ENCODE results near the gene ARF3. TPM values are rescaled to one million over a fixed set of nuclear protein-coding genes. Genes with fewer than 3 reads are reported as not detected.

ARF3 gene
- total and polyA plus RNA-seq, 2 of the 13 experiments (the other 11 are each of a cell fraction or from before 2014, with no cell fraction given) = 53.8 to 57.9 TPM

DNA sequence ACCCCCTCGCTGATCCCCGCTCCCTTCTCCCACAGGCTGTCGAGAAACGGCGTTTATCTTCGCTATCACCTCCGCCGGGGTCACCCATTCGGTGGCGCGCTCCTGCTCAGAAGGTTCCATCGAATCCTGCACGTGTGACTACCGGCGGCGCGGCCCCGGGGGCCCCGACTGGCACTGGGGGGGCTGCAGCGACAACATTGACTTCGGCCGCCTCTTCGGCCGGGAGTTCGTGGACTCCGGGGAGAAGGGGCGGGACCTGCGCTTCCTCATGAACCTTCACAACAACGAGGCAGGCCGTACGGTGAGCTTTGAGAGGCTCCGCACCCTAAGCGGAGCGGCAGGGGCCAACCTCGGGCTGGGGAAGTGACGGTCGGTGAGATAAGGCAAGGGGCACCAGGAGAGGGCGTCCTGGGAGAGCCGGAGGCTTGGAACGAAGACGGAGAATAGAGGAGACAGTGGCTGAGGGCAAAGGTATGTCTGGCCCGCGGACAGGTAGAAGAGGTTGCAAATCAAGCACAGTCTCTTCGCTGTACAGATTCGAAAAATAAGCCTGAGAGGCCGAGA is 23.2 kb upstream of the ARF3 start (continued):
- TF ChIP-seq, protein P1, sequence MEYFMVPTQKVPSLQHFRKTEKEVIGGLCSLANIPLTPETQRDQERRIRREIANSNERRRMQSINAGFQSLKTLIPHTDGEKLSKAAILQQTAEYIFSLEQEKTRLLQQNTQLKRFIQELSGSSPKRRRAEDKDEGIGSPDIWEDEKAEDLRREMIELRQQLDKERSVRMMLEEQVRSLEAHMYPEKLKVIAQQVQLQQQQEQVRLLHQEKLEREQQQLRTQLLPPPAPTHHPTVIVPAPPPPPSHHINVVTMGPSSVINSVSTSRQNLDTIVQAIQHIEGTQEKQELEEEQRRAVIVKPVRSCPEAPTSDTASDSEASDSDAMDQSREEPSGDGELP (IDR thresholded peaks at IDR 0.05; ENCODE audit: borderline replicate concordance, low read depth) = no peak
- TF ChIP-seq TFDP1 (CRISPR knock-in tag; IDR thresholded peaks at IDR 0.05; ENCODE audit: borderline replicate concordance) = peak; percentile 37; the same call in 1 of the 2 replicates
- TF ChIP-seq NFIB (CRISPR knock-in tag; IDR thresholded peaks at IDR 0.05; ENCODE audit: borderline replicate concordance) = no peak
- TF ChIP-seq NFYC (CRISPR knock-in tag; IDR thresholded peaks at IDR 0.05) = no peak
- no peak for TF ChIP-seq ZFP37 (CRISPR knock-in tag; IDR thresholded peaks at IDR 0.05; ENCODE audit: borderline replicate concordance)
- TF ChIP-seq ZNF7 (CRISPR knock-in tag; IDR thresholded peaks at IDR 0.05) = no peak
- TF ChIP-seq, protein P2, sequence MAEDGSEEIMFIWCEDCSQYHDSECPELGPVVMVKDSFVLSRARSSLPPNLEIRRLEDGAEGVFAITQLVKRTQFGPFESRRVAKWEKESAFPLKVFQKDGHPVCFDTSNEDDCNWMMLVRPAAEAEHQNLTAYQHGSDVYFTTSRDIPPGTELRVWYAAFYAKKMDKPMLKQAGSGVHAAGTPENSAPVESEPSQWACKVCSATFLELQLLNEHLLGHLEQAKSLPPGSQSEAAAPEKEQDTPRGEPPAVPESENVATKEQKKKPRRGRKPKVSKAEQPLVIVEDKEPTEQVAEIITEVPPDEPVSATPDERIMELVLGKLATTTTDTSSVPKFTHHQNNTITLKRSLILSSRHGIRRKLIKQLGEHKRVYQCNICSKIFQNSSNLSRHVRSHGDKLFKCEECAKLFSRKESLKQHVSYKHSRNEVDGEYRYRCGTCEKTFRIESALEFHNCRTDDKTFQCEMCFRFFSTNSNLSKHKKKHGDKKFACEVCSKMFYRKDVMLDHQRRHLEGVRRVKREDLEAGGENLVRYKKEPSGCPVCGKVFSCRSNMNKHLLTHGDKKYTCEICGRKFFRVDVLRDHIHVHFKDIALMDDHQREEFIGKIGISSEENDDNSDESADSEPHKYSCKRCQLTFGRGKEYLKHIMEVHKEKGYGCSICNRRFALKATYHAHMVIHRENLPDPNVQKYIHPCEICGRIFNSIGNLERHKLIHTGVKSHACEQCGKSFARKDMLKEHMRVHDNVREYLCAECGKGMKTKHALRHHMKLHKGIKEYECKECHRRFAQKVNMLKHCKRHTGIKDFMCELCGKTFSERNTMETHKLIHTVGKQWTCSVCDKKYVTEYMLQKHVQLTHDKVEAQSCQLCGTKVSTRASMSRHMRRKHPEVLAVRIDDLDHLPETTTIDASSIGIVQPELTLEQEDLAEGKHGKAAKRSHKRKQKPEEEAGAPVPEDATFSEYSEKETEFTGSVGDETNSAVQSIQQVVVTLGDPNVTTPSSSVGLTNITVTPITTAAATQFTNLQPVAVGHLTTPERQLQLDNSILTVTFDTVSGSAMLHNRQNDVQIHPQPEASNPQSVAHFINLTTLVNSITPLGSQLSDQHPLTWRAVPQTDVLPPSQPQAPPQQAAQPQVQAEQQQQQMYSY (CRISPR knock-in tag; IDR thresholded peaks at IDR 0.05) = 0 out of 2 replicates have a peak, but pooled peaks have one; percentile 34
- no peak for TF ChIP-seq ATF1 (CRISPR knock-in tag; IDR thresholded peaks at IDR 0.05)
- peak; percentile 70; the same call in 1 of the 2 replicates for TF ChIP-seq ZNF605 (CRISPR knock-in tag; IDR thresholded peaks at IDR 0.05)
- TF ChIP-seq, protein P3, sequence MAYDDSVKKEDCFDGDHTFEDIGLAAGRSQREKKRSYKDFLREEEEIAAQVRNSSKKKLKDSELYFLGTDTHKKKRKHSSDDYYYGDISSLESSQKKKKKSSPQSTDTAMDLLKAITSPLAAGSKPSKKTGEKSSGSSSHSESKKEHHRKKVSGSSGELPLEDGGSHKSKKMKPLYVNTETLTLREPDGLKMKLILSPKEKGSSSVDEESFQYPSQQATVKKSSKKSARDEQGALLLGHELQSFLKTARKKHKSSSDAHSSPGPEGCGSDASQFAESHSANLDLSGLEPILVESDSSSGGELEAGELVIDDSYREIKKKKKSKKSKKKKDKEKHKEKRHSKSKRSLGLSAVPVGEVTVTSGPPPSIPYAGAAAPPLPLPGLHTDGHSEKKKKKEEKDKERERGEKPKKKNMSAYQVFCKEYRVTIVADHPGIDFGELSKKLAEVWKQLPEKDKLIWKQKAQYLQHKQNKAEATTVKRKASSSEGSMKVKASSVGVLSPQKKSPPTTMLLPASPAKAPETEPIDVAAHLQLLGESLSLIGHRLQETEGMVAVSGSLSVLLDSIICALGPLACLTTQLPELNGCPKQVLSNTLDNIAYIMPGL (CRISPR knock-in tag; IDR thresholded peaks at IDR 0.05; ENCODE audit: borderline replicate concordance in 1 of 2, low read depth in 1 of 2) = peak; percentile 38 to 41; a peak in 3 of 4 replicates
- peak; percentile 57; the same call in 1 of the 2 replicates for TF ChIP-seq ZNF766 (CRISPR knock-in tag; IDR thresholded peaks at IDR 0.05; ENCODE audit: borderline replicate concordance)
- TF ChIP-seq ZNF101 (CRISPR knock-in tag; IDR thresholded peaks at IDR 0.05; ENCODE audit: borderline replicate concordance, low read depth) = 0 out of 2 replicates have a peak, but pooled peaks have one; percentile 50
- TF ChIP-seq MYPOP (CRISPR knock-in tag; IDR thresholded peaks at IDR 0.05) = 0 out of 2 replicates have a peak, but pooled peaks have one; percentile 51
- TF ChIP-seq, protein P4, sequence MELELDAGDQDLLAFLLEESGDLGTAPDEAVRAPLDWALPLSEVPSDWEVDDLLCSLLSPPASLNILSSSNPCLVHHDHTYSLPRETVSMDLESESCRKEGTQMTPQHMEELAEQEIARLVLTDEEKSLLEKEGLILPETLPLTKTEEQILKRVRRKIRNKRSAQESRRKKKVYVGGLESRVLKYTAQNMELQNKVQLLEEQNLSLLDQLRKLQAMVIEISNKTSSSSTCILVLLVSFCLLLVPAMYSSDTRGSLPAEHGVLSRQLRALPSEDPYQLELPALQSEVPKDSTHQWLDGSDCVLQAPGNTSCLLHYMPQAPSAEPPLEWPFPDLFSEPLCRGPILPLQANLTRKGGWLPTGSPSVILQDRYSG (CRISPR knock-in tag; IDR thresholded peaks at IDR 0.05) = 0 out of 2 replicates have a peak, but pooled peaks have one; percentile 38
- TF ChIP-seq MTF2 (CRISPR knock-in tag; IDR thresholded peaks at IDR 0.05; ENCODE audit: borderline replicate concordance) = peak; percentile 14; the same call in 1 of the 2 replicates
- TF ChIP-seq PAX8 (CRISPR knock-in tag; IDR thresholded peaks at IDR 0.05; ENCODE audit: borderline replicate concordance) = peak; percentile 63; the same call in 1 of the 2 replicates
- no peak for TF ChIP-seq ZNF672 (CRISPR knock-in tag; IDR thresholded peaks at IDR 0.05)
- no peak for TF ChIP-seq ZNF331 (CRISPR knock-in tag; IDR thresholded peaks at IDR 0.05)
- no peak for TF ChIP-seq CCAR2 (optimal IDR thresholded peaks at IDR 0.05; ENCODE audit: low read depth, low read length)

Data from HepG2 (cell line).